Skeletal muscle tissue (tissue), 4 donors: Measurements from ENCODE around the gene MSI2. TPM values are rescaled to one million over a fixed set of nuclear protein-coding genes. Genes with fewer than 3 reads are reported as not detected.

Experiments
- H3K27ac ChIP-seq: one replicate; pipeline ENCODE4 v1.7.0; 2013; ENCODE audit warnings: mild to moderate bottlenecking, low read depth, low read length, inconsistent platforms
- H3K27me3 ChIP-seq, 3 donors: one replicate each; pipeline ENCODE4 v1.7.0; 2013; ENCODE audit warnings: low read length in 3 of 3; ENCODE audit not compliant: control insufficient read depth in 3 of 3, insufficient read depth in 3 of 3
- H3K36me3 ChIP-seq, 3 donors: one replicate each; pipeline ENCODE4 v1.7.0; 2013; ENCODE audit warnings: low read length in 3 of 3; ENCODE audit not compliant: control insufficient read depth in 3 of 3, insufficient read depth in 3 of 3
- H3K4me1 ChIP-seq, 3 donors: one replicate each; pipeline ENCODE4 v1.7.0; 2013; ENCODE audit warnings: low read length in 3 of 3, mild to moderate bottlenecking in 3 of 3; ENCODE audit not compliant: control insufficient read depth in 3 of 3, insufficient read depth in 3 of 3
- H3K4me3 ChIP-seq, 3 donors: one replicate each; pipeline ENCODE4 v1.7.0; 2013; ENCODE audit warnings: low read length in 3 of 3
- H3K9ac ChIP-seq, 3 donors: one replicate each; pipeline ENCODE4 v1.7.0; 2013; ENCODE audit warnings: low read length in 3 of 3, mild to moderate bottlenecking in 3 of 3, moderate library complexity in 2 of 3, low read depth in 1 of 3
- H3K9me3 ChIP-seq, 3 donors: one replicate each; pipeline ENCODE4 v1.7.0; 2013; ENCODE audit warnings: low read length in 3 of 3; ENCODE audit not compliant: control insufficient read depth in 3 of 3
- total RNA-seq: library from RNA; depleted of rRNA; stranded (reverse); fragments of >200 nt; gene quantifications from one replicate; pipeline ENCODE4 v1.2.3, GENCODE V29; 2014
- donor health status: Osteomylitis.

Gene MSI2
- total RNA-seq, 1 donor from 2014 or later: 20.4 TPM

GRCh38 chr17:57485916-57486881 lies 229.9 kb downstream of the MSI2 start:
- no peaks in the 10 kb centered on the region for H3K36me3 ChIP-seq
- H3K4me3 ChIP-seq: no peak overlapping the region
- H3K9me3 ChIP-seq: no peaks in the 10 kb centered on the region
- H3K4me1 ChIP-seq: peaks cover 52 to 89% (median 77%) of the 10 kb centered on the region in 3 donors
- no peaks in the 10 kb centered on the region for H3K27me3 ChIP-seq
- H3K27ac ChIP-seq: no peak overlapping the region
- H3K9ac ChIP-seq: no peak overlapping the region

DNA sequence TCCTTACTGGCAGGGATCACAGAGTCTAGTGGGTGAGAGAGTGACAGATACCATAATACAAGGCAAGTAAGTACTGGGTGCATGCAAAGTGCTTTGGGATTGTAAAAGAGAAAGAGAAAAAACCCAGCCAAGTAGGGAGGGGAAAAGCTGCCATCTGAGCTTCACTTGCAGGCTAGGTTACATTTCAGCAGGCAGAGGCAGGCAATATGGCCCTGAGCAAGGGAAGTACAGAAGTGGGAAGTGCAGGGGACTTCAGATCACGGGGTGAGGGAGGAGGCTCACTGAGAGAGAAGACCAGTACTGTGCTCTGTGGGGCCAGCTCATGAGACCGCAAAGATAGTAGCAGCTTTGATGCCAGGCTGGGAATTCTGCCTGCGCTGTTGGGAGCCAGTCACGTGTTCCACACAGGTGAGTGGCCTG lies 230.6 kb downstream of the MSI2 start:
- peak overlapping the region in 1 of 3 donors; percentile 24 for H3K4me3 ChIP-seq
- H3K36me3 ChIP-seq: no peaks in the 10 kb centered on the region
- H3K27ac ChIP-seq: no peak overlapping the region
- no peaks in the 10 kb centered on the region for H3K27me3 ChIP-seq
- H3K9me3 ChIP-seq: no peaks in the 10 kb centered on the region
- peaks cover 54 to 90% (median 81%) of the 10 kb centered on the region in 3 donors for H3K4me1 ChIP-seq
- H3K9ac ChIP-seq: no peak overlapping the region

- no peak overlapping the region for H3K9ac ChIP-seq
- no peak overlapping the region for H3K4me3 ChIP-seq
- H3K4me1 ChIP-seq: peaks cover 54 to 83% (median 76%) of the 10 kb centered on the region in 3 donors
- no peaks in the 10 kb centered on the region for H3K36me3 ChIP-seq
- H3K9me3 ChIP-seq: no peaks in the 10 kb centered on the region
- H3K27ac ChIP-seq: no peak overlapping the region
- H3K27me3 ChIP-seq: no peaks in the 10 kb centered on the region
Observed at GRCh38 chr17:57487573-57487972, 231.2 kb downstream of the MSI2 start.

- Histone ChIP-seq H3K27ac (no peak overlapping the region), H3K4me1 (peaks cover 54 to 85% (median 74%) of the 10 kb centered on the region in 3 donors)
Observed at GRCh38 chr17:57488856-57489255, 232.5 kb downstream of the MSI2 start.

DNA sequence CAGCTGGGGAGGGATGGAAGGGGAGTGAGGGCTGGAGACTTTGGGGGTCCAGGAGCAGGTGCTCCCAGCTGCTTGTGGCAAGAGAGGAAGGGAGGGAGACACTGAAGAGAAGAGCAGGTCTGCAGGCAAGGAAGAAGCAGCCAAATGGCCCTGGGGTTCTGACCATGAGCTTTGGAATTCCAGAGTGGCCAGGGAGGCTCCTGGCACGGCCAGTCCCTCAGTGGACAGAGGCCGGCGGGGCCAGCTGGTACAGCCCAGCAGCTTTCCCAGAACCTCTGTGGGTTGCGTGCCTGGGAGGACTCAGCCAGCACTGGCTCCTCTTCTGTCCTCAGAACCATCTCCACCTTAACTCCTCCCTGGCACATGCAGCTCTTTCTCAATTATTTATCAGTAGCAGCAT lies 233.0 kb downstream of the MSI2 start:
- no peaks in the 10 kb centered on the region for H3K9me3 ChIP-seq
- no peaks in the 10 kb centered on the region for H3K27me3 ChIP-seq
- H3K9ac ChIP-seq: no peak overlapping the region
- no peak overlapping the region for H3K27ac ChIP-seq
- no peak overlapping the region for H3K4me3 ChIP-seq
- H3K36me3 ChIP-seq: no peaks in the 10 kb centered on the region
- peaks cover 56 to 86% (median 78%) of the 10 kb centered on the region in 3 donors for H3K4me1 ChIP-seq

More at GRCh38 chr17:57488856-57489255, 232.5 kb downstream of the MSI2 start:
- H3K4me3 ChIP-seq: no peak overlapping the region
- no peaks in the 10 kb centered on the region for H3K36me3 ChIP-seq
- H3K9ac ChIP-seq: peak overlapping the region in 1 of 3 donors; percentile 19
- no peaks in the 10 kb centered on the region for H3K27me3 ChIP-seq
- no peaks in the 10 kb centered on the region for H3K9me3 ChIP-seq

DNA sequence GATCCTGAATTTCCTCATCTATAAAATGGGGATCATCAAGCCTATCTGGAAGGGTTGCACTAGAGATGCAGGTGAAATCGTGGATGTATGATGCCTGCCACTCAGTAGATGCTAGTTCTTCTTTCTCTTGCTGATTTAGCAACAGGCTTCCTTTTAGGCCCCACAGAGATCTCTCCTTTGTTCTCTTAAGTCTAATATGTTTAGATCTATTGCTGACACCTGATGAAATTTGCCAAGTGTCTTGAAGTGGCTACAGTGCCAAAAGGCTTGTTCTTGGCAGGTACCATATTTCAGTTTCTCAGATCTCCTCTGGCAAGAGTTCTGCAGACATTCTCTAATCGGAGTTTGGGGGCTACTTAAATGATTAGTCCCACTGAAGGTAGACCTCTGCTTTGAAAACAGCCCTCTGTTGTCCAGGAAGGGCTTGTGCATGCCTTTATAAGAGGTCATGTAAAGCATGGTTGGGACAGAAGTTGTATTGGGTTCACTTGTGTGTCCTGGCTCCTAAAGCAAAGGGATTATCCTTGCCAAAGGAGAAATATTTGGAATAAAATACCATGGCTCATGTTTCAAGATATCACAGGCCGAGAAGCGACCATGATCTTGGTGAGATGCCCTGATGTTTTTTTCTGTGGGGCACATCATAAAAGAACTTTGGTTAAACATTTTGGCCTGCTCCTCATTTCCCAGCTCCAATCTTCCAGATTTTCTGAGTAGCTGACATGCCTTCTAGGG lies 234.0 kb downstream of the MSI2 start:
- Histone ChIP-seq H3K27me3 (no peaks in the 10 kb centered on the region), H3K9me3 (no peaks in the 10 kb centered on the region), H3K27ac (peak overlapping the region; percentile 26), H3K9ac (peak overlapping the region in 1 of 3 donors; percentile 8), H3K4me3 (no peak overlapping the region), H3K4me1 (peaks cover 56 to 82% (median 74%) of the 10 kb centered on the region in 3 donors), H3K36me3 (no peaks in the 10 kb centered on the region)

DNA sequence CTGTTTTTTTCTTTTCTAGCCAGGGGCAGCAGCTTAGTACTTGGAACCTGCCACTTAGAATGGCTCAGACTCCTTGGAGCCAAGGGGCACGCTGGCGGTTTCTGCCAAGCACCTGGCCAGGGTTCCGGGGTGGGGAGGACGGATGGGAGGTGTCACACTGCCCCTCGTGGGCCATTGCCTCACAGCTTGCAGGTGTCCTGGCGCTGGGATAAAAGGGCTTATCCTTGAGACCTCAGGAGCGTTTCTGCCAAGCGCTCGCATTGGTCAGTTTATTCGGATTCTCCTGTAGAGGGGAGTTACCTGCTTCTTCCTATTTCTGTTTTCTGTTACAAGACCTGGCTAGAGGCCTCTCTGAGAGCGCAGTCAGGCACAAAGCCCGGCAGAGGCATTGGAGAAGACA lies 234.6 kb downstream of the MSI2 start:
- H3K4me1 ChIP-seq: peaks cover 51 to 76% (median 68%) of the 10 kb centered on the region in 3 donors
- no peaks in the 10 kb centered on the region for H3K36me3 ChIP-seq
- H3K4me3 ChIP-seq: peak overlapping the region in 2 of 3 donors; percentile 12 to 22
- peak overlapping the region; percentile 26 for H3K27ac ChIP-seq
- no peaks in the 10 kb centered on the region for H3K27me3 ChIP-seq
- peak overlapping the region in 2 of 3 donors; percentile 8 to 60 for H3K9ac ChIP-seq
- H3K9me3 ChIP-seq: no peaks in the 10 kb centered on the region

DNA sequence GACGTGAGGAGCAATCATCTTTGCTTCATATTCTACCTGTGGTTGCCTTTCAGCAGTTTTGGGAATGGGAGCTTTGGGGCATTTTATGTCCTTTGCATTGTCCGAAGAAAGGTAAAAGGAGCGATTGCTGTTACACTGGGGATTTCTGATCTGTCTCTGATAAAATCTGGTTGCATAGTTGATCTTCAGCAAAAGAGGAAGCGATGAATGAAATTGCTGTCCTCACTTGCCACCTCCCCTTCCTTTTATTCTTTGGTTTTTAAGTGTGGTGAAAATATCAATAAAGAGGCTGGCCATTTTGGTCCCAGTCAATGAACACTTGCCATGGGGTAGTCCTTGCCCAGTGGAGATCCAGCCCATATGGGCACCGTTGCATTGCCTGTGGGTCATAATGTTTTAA lies 236.8 kb downstream of the MSI2 start:
- Histone ChIP-seq H3K9ac (no peak overlapping the region), H3K4me1 (peaks cover 36 to 68% (median 60%) of the 10 kb centered on the region in 3 donors), H3K36me3 (no peaks in the 10 kb centered on the region), H3K27me3 (no peaks in the 10 kb centered on the region), H3K9me3 (no peaks in the 10 kb centered on the region), H3K27ac (no peak overlapping the region), H3K4me3 (no peak overlapping the region)

GRCh38 chr17:57493625-57494024 lies 237.3 kb downstream of the MSI2 start:
- Histone ChIP-seq H3K27me3 (no peaks in the 10 kb centered on the region), H3K4me1 (peaks cover 35 to 64% (median 56%) of the 10 kb centered on the region in 3 donors), H3K4me3 (no peak overlapping the region), H3K9me3 (no peaks in the 10 kb centered on the region), H3K9ac (no peak overlapping the region), H3K36me3 (no peaks in the 10 kb centered on the region), H3K27ac (no peak overlapping the region)
